Neural cell (in vitro differentiated cells): ENCODE data around the gene DMXL2. TPM values are rescaled to one million over a fixed set of nuclear protein-coding genes. Genes with fewer than 3 reads are reported as not detected.

ENCODE experiments used
- H2AFZ ChIP-seq: fragments of 200-600, 300-800 bp; sonication (generic), shearing (Covaris generic); 2 replicates; pipeline ENCODE4 v1.6.0; 2014; ENCODE audit warnings: low read depth, mild to moderate bottlenecking, antibody characterized with exemption, low read length, moderate library complexity
- H3F3A ChIP-seq: fragments of 200-600 bp; shearing (Covaris generic); 2 replicates; pipeline ENCODE4 v1.6.1; 2016; ENCODE audit warnings: mild to moderate bottlenecking, moderate library complexity, mixed read lengths, antibody characterized with exemption, low read length; ENCODE audit not compliant: insufficient read depth, poor library complexity, severe bottlenecking
- H3K27ac ChIP-seq: fragments of 200-600, 300-800 bp; sonication (generic), shearing (Covaris generic); 2 replicates; pipeline ENCODE4 v1.5.1; 2014; ENCODE audit warnings: mild to moderate bottlenecking, low read length, moderate library complexity
- H3K27me3 ChIP-seq: fragments of 300-800, 200-600 bp; sonication (generic), shearing (Covaris generic); 2 replicates; pipeline ENCODE4 v1.6.0; 2014; ENCODE audit warnings: mild to moderate bottlenecking, low read depth, low read length, moderate library complexity; ENCODE audit not compliant: insufficient read depth
- H3K36me3 ChIP-seq: fragments of 300-800, 200-600 bp; sonication (generic), shearing (Covaris generic); 2 replicates; pipeline ENCODE4 v1.5.1; 2014; ENCODE audit warnings: mild to moderate bottlenecking, antibody characterized with exemption, low read length, moderate library complexity; ENCODE audit not compliant: insufficient read depth
- H3K4me2 ChIP-seq: fragments of 300-800, 200-600 bp; sonication (generic), shearing (Covaris generic); 2 replicates; pipeline ENCODE4 v1.6.0; 2014; ENCODE audit warnings: mild to moderate bottlenecking, low read length
- H3K4me3 ChIP-seq: fragments of 300-800, 200-600 bp; sonication (generic), shearing (Covaris generic); 2 replicates; pipeline ENCODE4 v1.5.1; 2014; ENCODE audit warnings: mild to moderate bottlenecking, low read length, moderate library complexity
- H3K79me2 ChIP-seq: fragments of 200-600 bp; shearing (Covaris generic); replicated peaks from 2 replicates; pipeline ENCODE4 v1.6.0; 2014; ENCODE audit warnings: mild to moderate bottlenecking, low read length, moderate library complexity; ENCODE audit not compliant: insufficient read depth
- H3K9ac ChIP-seq: fragments of 300-800, 200-600 bp; sonication (generic), shearing (Covaris generic); 2 replicates; pipeline ENCODE4 v1.6.1; 2016; ENCODE audit warnings: mild to moderate bottlenecking, low read length, mixed read lengths
- H3K9me2 ChIP-seq: fragments of 200-600 bp; shearing (Covaris generic); 2 replicates; pipeline ENCODE4 v1.6.1; 2016; ENCODE audit warnings: mild to moderate bottlenecking, low read length, mixed read lengths; ENCODE audit not compliant: insufficient read depth
- H3K9me3 ChIP-seq: fragments of 200-600, 300-800 bp; sonication (generic), shearing (Covaris generic); 2 replicates; pipeline ENCODE4 v1.6.1; 2016; ENCODE audit warnings: mild to moderate bottlenecking, mixed run types, low read length, moderate library complexity, mixed read lengths
- H4K20me1 ChIP-seq: fragments of 200-600 bp; shearing (Covaris generic); 2 replicates; pipeline ENCODE4 v1.6.1; 2016; ENCODE audit warnings: mild to moderate bottlenecking, mixed run types; ENCODE audit not compliant: insufficient read depth
- EP300 ChIP-seq: fragments of 450-650 bp; conservative IDR thresholded peaks from 2 replicates; pipeline ENCODE4 v1.6.1; 2014; ENCODE audit warnings: antibody characterized with exemption, mild to moderate bottlenecking, moderate library complexity; ENCODE audit not compliant: poor library complexity, severe bottlenecking
- EZH2 ChIP-seq: fragments of 200-600, 300-800 bp; shearing (Covaris generic), sonication (generic); IDR thresholded peaks from 2 replicates; pipeline ENCODE4 v1.6.1; 2014; ENCODE audit warnings: antibody characterized with exemption, low read length, borderline replicate concordance, mild to moderate bottlenecking; ENCODE audit not compliant: insufficient read depth, poor library complexity, severe bottlenecking
- MXI1 ChIP-seq: fragments of 450-650 bp; conservative IDR thresholded peaks from 2 replicates; pipeline ENCODE4 v1.6.1; 2014; ENCODE audit warnings: antibody characterized with exemption, mild to moderate bottlenecking; ENCODE audit not compliant: poor library complexity, severe bottlenecking
- POLR2AphosphoS5 ChIP-seq: IDR thresholded peaks from 2 replicates; pipeline ENCODE4 v1.6.1; 2012
- RAD21 ChIP-seq: fragments of 450-650 bp; conservative IDR thresholded peaks from 2 replicates; pipeline ENCODE4 v1.6.1; 2014; ENCODE audit warnings: antibody characterized with exemption, mild to moderate bottlenecking, moderate library complexity
- SMC3 ChIP-seq: fragments of 450-650 bp; conservative IDR thresholded peaks from 2 replicates; pipeline ENCODE4 v1.6.1; 2014; ENCODE audit warnings: antibody characterized with exemption, mild to moderate bottlenecking, moderate library complexity; ENCODE audit not compliant: poor library complexity
- TAF1 ChIP-seq: IDR thresholded peaks from 2 replicates; pipeline ENCODE4 v1.6.1; 2012; ENCODE audit warnings: low read depth
- polyA plus RNA-seq: library from polyadenylated mRNA; depleted of rRNA; stranded (reverse); fragments of >200 nt; gene quantifications from 2 replicates; pipeline ENCODE4 v1.2.3, GENCODE V29; 2014
- TF ChIP-seq, protein P1 (sequence below): fragments of 450-650 bp; IDR thresholded peaks from 2 replicates; pipeline ENCODE4 v1.5.1; 2014; ENCODE audit warnings: antibody characterized with exemption, mild to moderate bottlenecking, moderate library complexity; ENCODE audit not compliant: poor library complexity, severe bottlenecking
- TF ChIP-seq, protein P2 (sequence below): IDR thresholded peaks from 2 replicates; pipeline ENCODE4 v1.6.1; 2012; ENCODE audit warnings: borderline replicate concordance

DMXL2 gene
- polyA plus RNA-seq, 1 donor from 2014 or later, result 176 TPM

DNA sequence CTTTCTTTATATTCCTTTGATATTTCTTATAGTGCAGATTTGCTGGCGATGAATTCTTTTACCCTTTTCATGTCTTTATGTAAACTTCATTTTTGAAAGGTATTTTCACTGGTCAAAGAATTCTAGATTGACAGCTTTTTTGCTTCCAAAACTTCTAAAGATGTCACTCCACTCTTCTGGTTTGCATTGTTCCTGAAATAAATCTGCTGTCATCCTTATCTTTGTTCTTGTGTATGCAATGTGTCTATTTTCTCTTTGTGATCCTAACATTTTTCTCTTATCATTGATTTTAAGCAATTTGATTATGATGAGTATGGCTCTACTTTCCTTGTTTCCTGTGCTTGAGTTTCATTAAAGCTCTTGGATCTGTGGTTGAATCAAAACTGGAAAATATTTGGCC lies 177.8 kb downstream of the DMXL2 start:
- no peaks in the 10 kb centered on the region for H4K20me1 ChIP-seq
- H3F3A ChIP-seq, result no peaks in the 10 kb centered on the region
- H3K27me3 ChIP-seq, result no peaks in the 10 kb centered on the region
- no peak overlapping the region for H3K4me2 ChIP-seq
- H3K27ac ChIP-seq, result no peak overlapping the region
- no peak overlapping the region for H3K4me3 ChIP-seq
- no peak overlapping the region for H3K9ac ChIP-seq
- no peak overlapping the region for H2AFZ ChIP-seq
- H3K79me2 ChIP-seq, result no peaks in the 10 kb centered on the region
- H3K9me2 ChIP-seq, result no peaks in the 10 kb centered on the region
- H3K9me3 ChIP-seq, result no peaks in the 10 kb centered on the region
- H3K36me3 ChIP-seq, result peaks cover 6% of the 10 kb centered on the region
- TF ChIP-seq EP300 (no peak), POLR2AphosphoS5 (no peak), TAF1 (no peak), RAD21 (no peak), SMC3 (no peak), MXI1 (no peak), EZH2 (no peak)
- TF ChIP-seq, protein P1, sequence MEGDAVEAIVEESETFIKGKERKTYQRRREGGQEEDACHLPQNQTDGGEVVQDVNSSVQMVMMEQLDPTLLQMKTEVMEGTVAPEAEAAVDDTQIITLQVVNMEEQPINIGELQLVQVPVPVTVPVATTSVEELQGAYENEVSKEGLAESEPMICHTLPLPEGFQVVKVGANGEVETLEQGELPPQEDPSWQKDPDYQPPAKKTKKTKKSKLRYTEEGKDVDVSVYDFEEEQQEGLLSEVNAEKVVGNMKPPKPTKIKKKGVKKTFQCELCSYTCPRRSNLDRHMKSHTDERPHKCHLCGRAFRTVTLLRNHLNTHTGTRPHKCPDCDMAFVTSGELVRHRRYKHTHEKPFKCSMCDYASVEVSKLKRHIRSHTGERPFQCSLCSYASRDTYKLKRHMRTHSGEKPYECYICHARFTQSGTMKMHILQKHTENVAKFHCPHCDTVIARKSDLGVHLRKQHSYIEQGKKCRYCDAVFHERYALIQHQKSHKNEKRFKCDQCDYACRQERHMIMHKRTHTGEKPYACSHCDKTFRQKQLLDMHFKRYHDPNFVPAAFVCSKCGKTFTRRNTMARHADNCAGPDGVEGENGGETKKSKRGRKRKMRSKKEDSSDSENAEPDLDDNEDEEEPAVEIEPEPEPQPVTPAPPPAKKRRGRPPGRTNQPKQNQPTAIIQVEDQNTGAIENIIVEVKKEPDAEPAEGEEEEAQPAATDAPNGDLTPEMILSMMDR, result no peak
- TF ChIP-seq, protein P2, sequence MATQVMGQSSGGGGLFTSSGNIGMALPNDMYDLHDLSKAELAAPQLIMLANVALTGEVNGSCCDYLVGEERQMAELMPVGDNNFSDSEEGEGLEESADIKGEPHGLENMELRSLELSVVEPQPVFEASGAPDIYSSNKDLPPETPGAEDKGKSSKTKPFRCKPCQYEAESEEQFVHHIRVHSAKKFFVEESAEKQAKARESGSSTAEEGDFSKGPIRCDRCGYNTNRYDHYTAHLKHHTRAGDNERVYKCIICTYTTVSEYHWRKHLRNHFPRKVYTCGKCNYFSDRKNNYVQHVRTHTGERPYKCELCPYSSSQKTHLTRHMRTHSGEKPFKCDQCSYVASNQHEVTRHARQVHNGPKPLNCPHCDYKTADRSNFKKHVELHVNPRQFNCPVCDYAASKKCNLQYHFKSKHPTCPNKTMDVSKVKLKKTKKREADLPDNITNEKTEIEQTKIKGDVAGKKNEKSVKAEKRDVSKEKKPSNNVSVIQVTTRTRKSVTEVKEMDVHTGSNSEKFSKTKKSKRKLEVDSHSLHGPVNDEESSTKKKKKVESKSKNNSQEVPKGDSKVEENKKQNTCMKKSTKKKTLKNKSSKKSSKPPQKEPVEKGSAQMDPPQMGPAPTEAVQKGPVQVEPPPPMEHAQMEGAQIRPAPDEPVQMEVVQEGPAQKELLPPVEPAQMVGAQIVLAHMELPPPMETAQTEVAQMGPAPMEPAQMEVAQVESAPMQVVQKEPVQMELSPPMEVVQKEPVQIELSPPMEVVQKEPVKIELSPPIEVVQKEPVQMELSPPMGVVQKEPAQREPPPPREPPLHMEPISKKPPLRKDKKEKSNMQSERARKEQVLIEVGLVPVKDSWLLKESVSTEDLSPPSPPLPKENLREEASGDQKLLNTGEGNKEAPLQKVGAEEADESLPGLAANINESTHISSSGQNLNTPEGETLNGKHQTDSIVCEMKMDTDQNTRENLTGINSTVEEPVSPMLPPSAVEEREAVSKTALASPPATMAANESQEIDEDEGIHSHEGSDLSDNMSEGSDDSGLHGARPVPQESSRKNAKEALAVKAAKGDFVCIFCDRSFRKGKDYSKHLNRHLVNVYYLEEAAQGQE, result no peak

DNA sequence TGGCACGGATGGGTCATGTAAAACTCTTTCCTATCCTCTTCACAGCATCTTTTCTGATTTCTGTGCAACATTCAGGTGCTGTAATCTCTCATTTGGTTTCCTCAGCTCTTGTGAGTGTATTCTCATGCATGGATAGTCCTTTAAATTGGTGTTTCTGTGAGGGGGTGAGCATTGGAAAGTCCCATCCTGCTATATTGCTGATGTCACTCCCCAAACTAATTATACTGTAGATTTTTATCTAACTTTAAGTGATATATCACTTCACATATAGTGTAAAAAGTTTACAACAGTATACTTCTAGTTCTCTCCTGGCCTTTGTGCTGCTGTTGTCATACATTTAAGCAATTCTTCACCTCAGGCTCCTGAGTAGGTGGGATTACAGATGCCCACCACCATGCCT lies 178.5 kb downstream of the DMXL2 start:
- Histone ChIP-seq H3F3A (no peaks in the 10 kb centered on the region), H2AFZ (no peak overlapping the region), H4K20me1 (no peaks in the 10 kb centered on the region), H3K9ac (no peak overlapping the region), H3K4me2 (no peak overlapping the region), H3K27me3 (no peaks in the 10 kb centered on the region), H3K27ac (no peak overlapping the region), H3K9me2 (no peaks in the 10 kb centered on the region), H3K36me3 (no peaks in the 10 kb centered on the region), H3K4me3 (no peak overlapping the region), H3K9me3 (no peaks in the 10 kb centered on the region), H3K79me2 (no peaks in the 10 kb centered on the region)
- TF ChIP-seq MXI1, result no peak
- TF ChIP-seq RAD21, result no peak
- TF ChIP-seq, protein P2, result no peak
- TF ChIP-seq, protein P1, result no peak
